Liver (tissue), 9 donors: Measurements from ENCODE around the gene PATL2. TPM values are rescaled to one million over a fixed set of nuclear protein-coding genes. Genes with fewer than 3 reads are reported as not detected.

Experiments used
- DNase-seq: peaks from one replicate; pipeline ENCODE4 v3.0.0-alpha.2; 2017; ENCODE audit warnings: low spot score
- H3K27ac ChIP-seq, 2 donors: one replicate each; pipeline ENCODE4 v1.7.0; 2013; ENCODE audit warnings: inconsistent platforms in 2 of 2, low read length in 2 of 2, control low read depth in 1 of 2, low read depth in 1 of 2, mild to moderate bottlenecking in 1 of 2
- H3K27me3 ChIP-seq, 4 donors: one replicate each; pipeline versions ENCODE4 v1.6.1 to v1.7.0; 2013; ENCODE audit warnings: low read length in 3 of 4, inconsistent platforms in 1 of 4, mild to moderate bottlenecking in 1 of 4, moderate library complexity in 1 of 4; ENCODE audit not compliant: control insufficient read depth in 4 of 4, insufficient read depth in 4 of 4
- H3K36me3 ChIP-seq, 4 donors: one replicate each; pipeline versions ENCODE4 v1.6.1 to v1.7.0; 2013; ENCODE audit warnings: low read length in 3 of 4, mild to moderate bottlenecking in 3 of 4, low read depth in 1 of 4, moderate library complexity in 1 of 4; ENCODE audit not compliant: control insufficient read depth in 4 of 4, insufficient read depth in 3 of 4
- H3K4me1 ChIP-seq, 4 donors: one replicate each; pipeline versions ENCODE4 v1.6.1 to v1.7.0; 2013; ENCODE audit warnings: low read length in 3 of 4, mild to moderate bottlenecking in 3 of 4, moderate library complexity in 1 of 4; ENCODE audit not compliant: control insufficient read depth in 4 of 4, insufficient read depth in 4 of 4
- H3K4me3 ChIP-seq, 3 donors: one replicate each; pipeline versions ENCODE4 v1.6.1 to v1.7.0; 2013; ENCODE audit warnings: low read length in 3 of 3, control low read depth in 1 of 3, low read depth in 1 of 3, mild to moderate bottlenecking in 1 of 3
- H3K9ac ChIP-seq, 2 donors: one replicate each; pipeline ENCODE4 v1.7.0; 2013; ENCODE audit warnings: low read length in 2 of 2, mild to moderate bottlenecking in 2 of 2, moderate library complexity in 2 of 2, control low read depth in 1 of 2, low read depth in 1 of 2
- H3K9me3 ChIP-seq, 4 donors: one replicate each; pipeline versions ENCODE4 v1.6.1 to v1.7.0; 2013; ENCODE audit warnings: low read length in 3 of 4; ENCODE audit not compliant: control insufficient read depth in 4 of 4
- EGR1 ChIP-seq, 2 donors: IDR thresholded peaks; 2 replicates each; pipeline ENCODE4 v1.6.1; 2016 to 2018; ENCODE audit warnings: antibody characterized with exemption in 2 of 2, low read depth in 2 of 2
- FOXA1 ChIP-seq: IDR thresholded peaks from 2 replicates; pipeline ENCODE4 v1.6.1; 2016; ENCODE audit warnings: antibody characterized with exemption
- FOXA2 ChIP-seq: IDR thresholded peaks from 2 replicates; pipeline ENCODE4 v1.6.1; 2016; ENCODE audit warnings: antibody characterized with exemption
- GABPA ChIP-seq, 2 donors: IDR thresholded peaks in 1 of 2; conservative IDR thresholded peaks in 1 of 2; 2 replicates each; pipeline ENCODE4 v1.6.1; 2016; ENCODE audit warnings: antibody characterized with exemption in 2 of 2, mild to moderate bottlenecking in 1 of 2, moderate library complexity in 1 of 2
- HNF4A ChIP-seq, 2 donors: conservative IDR thresholded peaks; 2 replicates each; pipeline ENCODE4 v1.6.1; 2016; ENCODE audit warnings: antibody characterized with exemption in 2 of 2, mild to moderate bottlenecking in 2 of 2
- HNF4G ChIP-seq: IDR thresholded peaks from 2 replicates; pipeline ENCODE4 v1.6.1; 2016; ENCODE audit warnings: antibody characterized with exemption
- JUND ChIP-seq, 2 donors: IDR thresholded peaks; 2 replicates each; pipeline ENCODE4 v1.6.1; 2016; ENCODE audit warnings: antibody characterized with exemption in 2 of 2
- MAX ChIP-seq: IDR thresholded peaks from 2 replicates; pipeline ENCODE4 v1.6.1; 2016; ENCODE audit warnings: antibody characterized with exemption
- NR2F2 ChIP-seq: IDR thresholded peaks from 2 replicates; pipeline ENCODE4 v1.6.1; 2016; ENCODE audit warnings: antibody characterized with exemption
- RAD21 ChIP-seq, 2 donors: IDR thresholded peaks; 2 replicates each; pipeline ENCODE4 v1.6.1; 2016; ENCODE audit warnings: antibody characterized with exemption in 2 of 2, mild to moderate bottlenecking in 2 of 2
- RXRA ChIP-seq, 2 donors: IDR thresholded peaks; 2 replicates each; pipeline ENCODE4 v1.6.1; 2017 to 2018; ENCODE audit warnings: antibody characterized with exemption in 2 of 2, mild to moderate bottlenecking in 1 of 2
- SP1 ChIP-seq: IDR thresholded peaks from 2 replicates; pipeline ENCODE4 v1.6.1; 2018; ENCODE audit warnings: antibody characterized with exemption, mild to moderate bottlenecking
- TAF1 ChIP-seq: conservative IDR thresholded peaks from 2 replicates; pipeline ENCODE4 v1.6.1; 2016; ENCODE audit warnings: antibody characterized with exemption, mild to moderate bottlenecking
- YY1 ChIP-seq: IDR thresholded peaks from 2 replicates; pipeline ENCODE4 v1.6.1; 2016; ENCODE audit warnings: antibody characterized with exemption, mild to moderate bottlenecking
- WGBS: extraction: QIAGEN DNeasy Blood & Tissue Kit; methylation state at CpG from one replicate; pipeline ENCODE4 v1.1.7; 2013; 5-methylcytosine and 5-hydroxymethylcytosine counted together
- polyA plus RNA-seq, 2 donors: library from polyadenylated mRNA; stranded (reverse) in 1 of 2; unstranded in 1 of 2; fragments of 200-250 nt in 1 of 2; fragments of >200 nt in 1 of 2; fragmentation: Nextera tagmentation in 1 of 2; extraction: Ambion mirVana in 1 of 2; gene quantifications; one replicate each; pipeline versions ENCODE4 v1.2.1 to v1.2.3, GENCODE V29; 2013 to 2015
- total RNA-seq, 2 donors: library from RNA; depleted of rRNA; stranded (reverse); fragments of >200 nt; gene quantifications; one replicate each; pipeline ENCODE4 v1.2.3, GENCODE V29; 2014
- TF ChIP-seq, protein P1 (sequence below): fragments of 150-350 bp; IDR thresholded peaks from 2 replicates; pipeline ENCODE4 v1.5.1; 2017; ENCODE audit warnings: improper control_type of control experiment, low read depth, low read length; ENCODE audit not compliant: missing input control
- TF ChIP-seq, protein P2 (sequence below): IDR thresholded peaks from 2 replicates; pipeline ENCODE4 v1.6.1; 2016; ENCODE audit warnings: antibody characterized with exemption, mild to moderate bottlenecking
- TF ChIP-seq, protein P3 (sequence below): IDR thresholded peaks from 2 replicates; pipeline ENCODE4 v1.6.1; 2016; ENCODE audit warnings: antibody characterized with exemption
- TF ChIP-seq, protein P4 (sequence below): IDR thresholded peaks from 2 replicates; pipeline ENCODE4 v1.6.1; 2016; ENCODE audit warnings: antibody characterized with exemption
- donor health status: healthy.
- donor health status: healthy.
- donor health status: healthy.
- donor health status: healthy.
- donor health status: healthy.

The PATL2 gene
- total and polyA plus RNA-seq, 4 donors: 0.32 to 1.0 (median 0.67) TPM

DNA sequence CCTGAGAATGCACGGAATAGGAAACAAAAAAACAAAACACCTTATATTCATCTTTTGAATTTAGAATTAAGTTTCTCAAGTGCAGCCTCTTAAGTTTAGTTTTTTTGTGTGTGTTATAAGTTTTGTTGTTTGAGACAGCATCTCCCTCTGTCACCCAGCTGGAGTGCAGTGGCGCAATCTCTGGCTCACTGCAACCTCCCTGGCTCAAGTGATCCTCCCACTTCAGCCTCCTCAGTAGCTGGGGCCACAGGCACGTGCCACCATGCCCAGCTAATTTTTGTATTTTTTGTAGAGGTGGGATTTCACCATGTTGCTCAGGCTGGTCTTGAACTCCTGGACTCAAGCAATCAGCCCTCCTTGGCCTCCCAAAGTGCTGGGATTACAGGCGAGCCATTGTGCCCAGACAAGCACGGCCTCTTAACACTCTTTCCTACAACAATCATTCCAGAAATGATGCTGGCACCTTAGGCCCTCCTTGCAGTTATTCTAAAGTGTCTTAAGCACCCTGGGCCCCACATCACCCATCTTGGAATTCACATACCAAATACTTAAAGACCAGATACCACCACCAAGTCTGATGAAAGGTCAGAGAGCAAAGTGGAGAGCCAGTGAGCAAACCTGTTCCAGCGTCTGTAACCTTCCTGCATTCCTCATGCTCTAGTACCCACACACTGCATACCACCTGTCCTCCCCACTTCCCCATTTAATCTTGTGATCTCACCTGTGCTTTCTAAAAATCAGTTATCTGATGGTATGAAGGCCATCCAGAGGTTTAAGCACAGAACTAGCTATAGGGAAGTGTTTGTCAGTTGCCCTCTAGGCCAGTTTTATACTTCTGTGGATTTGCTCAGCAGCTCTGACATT, 40.8 kb downstream of the PATL2 start:
- H3K4me1 ChIP-seq: no peaks in the 10 kb centered on the region
- no peaks in the 10 kb centered on the region for H3K36me3 ChIP-seq
- DNase-seq: no peak
- no peaks in the 10 kb centered on the region for H3K9me3 ChIP-seq
- no peak overlapping the region for H3K4me3 ChIP-seq
- 94% methylated on average over 6 of the region's 6 CpGs for WGBS
- TF ChIP-seq, protein P1, sequence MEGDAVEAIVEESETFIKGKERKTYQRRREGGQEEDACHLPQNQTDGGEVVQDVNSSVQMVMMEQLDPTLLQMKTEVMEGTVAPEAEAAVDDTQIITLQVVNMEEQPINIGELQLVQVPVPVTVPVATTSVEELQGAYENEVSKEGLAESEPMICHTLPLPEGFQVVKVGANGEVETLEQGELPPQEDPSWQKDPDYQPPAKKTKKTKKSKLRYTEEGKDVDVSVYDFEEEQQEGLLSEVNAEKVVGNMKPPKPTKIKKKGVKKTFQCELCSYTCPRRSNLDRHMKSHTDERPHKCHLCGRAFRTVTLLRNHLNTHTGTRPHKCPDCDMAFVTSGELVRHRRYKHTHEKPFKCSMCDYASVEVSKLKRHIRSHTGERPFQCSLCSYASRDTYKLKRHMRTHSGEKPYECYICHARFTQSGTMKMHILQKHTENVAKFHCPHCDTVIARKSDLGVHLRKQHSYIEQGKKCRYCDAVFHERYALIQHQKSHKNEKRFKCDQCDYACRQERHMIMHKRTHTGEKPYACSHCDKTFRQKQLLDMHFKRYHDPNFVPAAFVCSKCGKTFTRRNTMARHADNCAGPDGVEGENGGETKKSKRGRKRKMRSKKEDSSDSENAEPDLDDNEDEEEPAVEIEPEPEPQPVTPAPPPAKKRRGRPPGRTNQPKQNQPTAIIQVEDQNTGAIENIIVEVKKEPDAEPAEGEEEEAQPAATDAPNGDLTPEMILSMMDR: no peak
- TF ChIP-seq HNF4A (conservative IDR thresholded peaks at IDR 0.05) (no peak), FOXA1 (no peak), YY1 (no peak), JUND (IDR thresholded peaks at IDR 0.05) (no peak), HNF4G (no peak), NR2F2 (no peak), RXRA (IDR thresholded peaks at IDR 0.05) (no peak), EGR1 (IDR thresholded peaks at IDR 0.05; ENCODE audit: low read depth in 2 of 2) (no peak), GABPA (IDR thresholded peaks at IDR 0.05 in 1 of 2, conservative IDR thresholded peaks at IDR 0.05 in 1 of 2) (no peak), SP1 (no peak), RAD21 (IDR thresholded peaks at IDR 0.05) (no peak), MAX (no peak), TAF1 (no peak), FOXA2 (no peak)
- TF ChIP-seq, protein P2, sequence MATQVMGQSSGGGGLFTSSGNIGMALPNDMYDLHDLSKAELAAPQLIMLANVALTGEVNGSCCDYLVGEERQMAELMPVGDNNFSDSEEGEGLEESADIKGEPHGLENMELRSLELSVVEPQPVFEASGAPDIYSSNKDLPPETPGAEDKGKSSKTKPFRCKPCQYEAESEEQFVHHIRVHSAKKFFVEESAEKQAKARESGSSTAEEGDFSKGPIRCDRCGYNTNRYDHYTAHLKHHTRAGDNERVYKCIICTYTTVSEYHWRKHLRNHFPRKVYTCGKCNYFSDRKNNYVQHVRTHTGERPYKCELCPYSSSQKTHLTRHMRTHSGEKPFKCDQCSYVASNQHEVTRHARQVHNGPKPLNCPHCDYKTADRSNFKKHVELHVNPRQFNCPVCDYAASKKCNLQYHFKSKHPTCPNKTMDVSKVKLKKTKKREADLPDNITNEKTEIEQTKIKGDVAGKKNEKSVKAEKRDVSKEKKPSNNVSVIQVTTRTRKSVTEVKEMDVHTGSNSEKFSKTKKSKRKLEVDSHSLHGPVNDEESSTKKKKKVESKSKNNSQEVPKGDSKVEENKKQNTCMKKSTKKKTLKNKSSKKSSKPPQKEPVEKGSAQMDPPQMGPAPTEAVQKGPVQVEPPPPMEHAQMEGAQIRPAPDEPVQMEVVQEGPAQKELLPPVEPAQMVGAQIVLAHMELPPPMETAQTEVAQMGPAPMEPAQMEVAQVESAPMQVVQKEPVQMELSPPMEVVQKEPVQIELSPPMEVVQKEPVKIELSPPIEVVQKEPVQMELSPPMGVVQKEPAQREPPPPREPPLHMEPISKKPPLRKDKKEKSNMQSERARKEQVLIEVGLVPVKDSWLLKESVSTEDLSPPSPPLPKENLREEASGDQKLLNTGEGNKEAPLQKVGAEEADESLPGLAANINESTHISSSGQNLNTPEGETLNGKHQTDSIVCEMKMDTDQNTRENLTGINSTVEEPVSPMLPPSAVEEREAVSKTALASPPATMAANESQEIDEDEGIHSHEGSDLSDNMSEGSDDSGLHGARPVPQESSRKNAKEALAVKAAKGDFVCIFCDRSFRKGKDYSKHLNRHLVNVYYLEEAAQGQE: no peak
- TF ChIP-seq, protein P3, sequence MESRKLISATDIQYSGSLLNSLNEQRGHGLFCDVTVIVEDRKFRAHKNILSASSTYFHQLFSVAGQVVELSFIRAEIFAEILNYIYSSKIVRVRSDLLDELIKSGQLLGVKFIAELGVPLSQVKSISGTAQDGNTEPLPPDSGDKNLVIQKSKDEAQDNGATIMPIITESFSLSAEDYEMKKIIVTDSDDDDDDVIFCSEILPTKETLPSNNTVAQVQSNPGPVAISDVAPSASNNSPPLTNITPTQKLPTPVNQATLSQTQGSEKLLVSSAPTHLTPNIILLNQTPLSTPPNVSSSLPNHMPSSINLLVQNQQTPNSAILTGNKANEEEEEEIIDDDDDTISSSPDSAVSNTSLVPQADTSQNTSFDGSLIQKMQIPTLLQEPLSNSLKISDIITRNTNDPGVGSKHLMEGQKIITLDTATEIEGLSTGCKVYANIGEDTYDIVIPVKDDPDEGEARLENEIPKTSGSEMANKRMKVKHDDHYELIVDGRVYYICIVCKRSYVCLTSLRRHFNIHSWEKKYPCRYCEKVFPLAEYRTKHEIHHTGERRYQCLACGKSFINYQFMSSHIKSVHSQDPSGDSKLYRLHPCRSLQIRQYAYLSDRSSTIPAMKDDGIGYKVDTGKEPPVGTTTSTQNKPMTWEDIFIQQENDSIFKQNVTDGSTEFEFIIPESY: no peak
- TF ChIP-seq, protein P4, sequence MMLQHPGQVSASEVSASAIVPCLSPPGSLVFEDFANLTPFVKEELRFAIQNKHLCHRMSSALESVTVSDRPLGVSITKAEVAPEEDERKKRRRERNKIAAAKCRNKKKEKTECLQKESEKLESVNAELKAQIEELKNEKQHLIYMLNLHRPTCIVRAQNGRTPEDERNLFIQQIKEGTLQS: no peak
- H3K9ac ChIP-seq: no peak overlapping the region
- H3K27ac ChIP-seq: no peak overlapping the region
- no peaks in the 10 kb centered on the region for H3K27me3 ChIP-seq
